Amniotic epithelial cell (primary cell): ENCODE data around the gene FARP2.

ENCODE experiments used
- DNase-seq: peaks from one replicate; pipeline ENCODE4 v3.0.0-alpha.2; 2010; ENCODE audit warnings: low read depth

The FARP2 gene

GRCh38 chr2:241323778-241324177, 32.3 kb upstream of the FARP2 start:
- no peak for DNase-seq

GRCh38 chr2:241324775-241325174, 31.3 kb upstream of the FARP2 start:
- no peak for DNase-seq

- DNase-seq = no peak
Measured at GRCh38 chr2:241325257-241325656, 30.8 kb upstream of the FARP2 start.

GRCh38 chr2:241329669-241330615, 26.1 kb upstream of the FARP2 start:
- no peak for DNase-seq

- DNase-seq = no peak
Measured at GRCh38 chr2:241330616-241330981, 25.5 kb upstream of the FARP2 start.

GRCh38 chr2:241334813-241335212, 21.3 kb upstream of the FARP2 start:
- DNase-seq = no peak

- DNase-seq = no peak
Measured at GRCh38 chr2:241339839-241340630, 16.1 kb upstream of the FARP2 start.

GRCh38 chr2:241340631-241341163, 15.4 kb upstream of the FARP2 start:
- DNase-seq = no peak

- DNase-seq = peak; percentile 85
Measured at GRCh38 chr2:241344925-241345651, 11.0 kb upstream of the FARP2 start.

GRCh38 chr2:241349941-241350340, 6.1 kb upstream of the FARP2 start:
- DNase-seq = no peak

GRCh38 chr2:241350530-241350877, 5.6 kb upstream of the FARP2 start:
- DNase-seq = no peak

- DNase-seq = no peak
Measured at GRCh38 chr2:241350878-241351639, 5.0 kb upstream of the FARP2 start.

- no peak for DNase-seq
Measured at GRCh38 chr2:241351640-241352031, 4.4 kb upstream of the FARP2 start.

- no peak for DNase-seq
Measured at GRCh38 chr2:241352227-241352626, 3.9 kb upstream of the FARP2 start.

GRCh38 chr2:241354668-241355658, 1.1 kb upstream of the FARP2 start:
- DNase-seq = peak; percentile 80

- DNase-seq = no peak
Measured at GRCh38 chr2:241356871-241357260, 781 bp downstream of the FARP2 start.

- no peak for DNase-seq
Measured at GRCh38 chr2:241357531-241357930, 1.4 kb downstream of the FARP2 start.

GRCh38 chr2:241358470-241358869, 2.4 kb downstream of the FARP2 start:
- DNase-seq = no peak

GRCh38 chr2:241359481-241360045, 3.5 kb downstream of the FARP2 start:
- no peak for DNase-seq

- no peak for DNase-seq
Measured at GRCh38 chr2:241363426-241363825, 7.3 kb downstream of the FARP2 start.
